CD4-positive, alpha-beta T cell treated with Interleukin-4 for 1 hour (primary cell): ENCODE measurements around the gene HIVEP2.

Experiments
- DNase-seq, 2 donors: peaks; one replicate each; pipeline ENCODE4 v3.0.0-alpha.2; 2020 to 2022

HIVEP2 gene

DNA sequence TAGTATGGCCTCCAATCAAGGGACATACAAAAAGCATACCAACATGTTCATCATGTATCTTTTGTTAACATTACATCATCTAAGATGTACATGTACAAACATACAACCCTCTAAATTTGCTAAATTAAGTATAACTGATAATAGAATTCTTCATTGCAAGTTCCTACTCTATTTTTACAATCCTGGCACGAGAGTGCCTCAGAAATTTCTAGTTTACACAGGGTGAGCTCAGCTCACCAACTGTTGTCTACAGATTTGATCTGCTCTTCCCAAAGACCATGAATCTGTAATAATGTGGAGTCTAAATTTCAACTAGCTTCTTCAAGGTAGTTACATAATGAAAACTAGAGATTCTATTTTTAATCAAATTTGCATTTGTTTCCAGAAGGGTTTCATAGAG is 179.7 kb downstream of the HIVEP2 start:
- no peak for DNase-seq

DNA sequence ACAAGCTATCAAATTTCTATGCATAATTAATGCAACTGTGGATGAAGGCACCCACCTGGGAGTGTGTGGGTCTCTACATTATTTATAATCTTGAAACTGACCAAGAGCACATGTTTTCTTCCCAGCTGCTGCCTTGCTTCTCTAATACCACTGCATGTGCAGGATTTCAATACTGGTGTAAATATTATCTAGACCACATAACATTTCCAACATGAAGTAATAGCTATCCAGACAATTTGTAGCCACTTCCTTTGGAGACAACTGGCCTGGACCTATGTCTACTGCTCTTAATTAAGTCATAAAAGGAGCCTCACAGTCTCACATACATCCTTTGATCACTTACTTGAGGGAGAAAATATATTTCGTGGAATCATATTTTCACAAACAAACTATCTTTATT is 180.7 kb downstream of the HIVEP2 start:
- DNase-seq, result no peak

DNA sequence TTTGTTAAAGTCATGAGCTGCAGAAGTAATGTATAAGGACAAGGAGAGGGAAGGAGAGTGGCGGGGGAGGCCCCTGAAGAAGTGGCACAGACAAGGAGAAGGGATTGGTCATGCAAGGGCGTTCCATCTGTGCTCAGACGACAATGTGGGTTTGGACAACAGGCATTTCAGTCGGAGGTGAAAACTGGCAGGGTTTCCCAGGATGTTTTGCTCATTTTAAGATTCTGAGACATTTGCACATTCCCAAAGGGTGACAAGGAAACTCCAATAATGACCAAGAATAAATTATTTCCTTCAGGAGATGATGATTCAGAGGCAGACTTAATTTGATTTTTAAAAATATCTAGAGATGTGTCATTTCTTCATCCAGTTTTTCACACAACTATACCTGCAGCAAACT is 181.8 kb downstream of the HIVEP2 start:
- DNase-seq, result no peak

DNA sequence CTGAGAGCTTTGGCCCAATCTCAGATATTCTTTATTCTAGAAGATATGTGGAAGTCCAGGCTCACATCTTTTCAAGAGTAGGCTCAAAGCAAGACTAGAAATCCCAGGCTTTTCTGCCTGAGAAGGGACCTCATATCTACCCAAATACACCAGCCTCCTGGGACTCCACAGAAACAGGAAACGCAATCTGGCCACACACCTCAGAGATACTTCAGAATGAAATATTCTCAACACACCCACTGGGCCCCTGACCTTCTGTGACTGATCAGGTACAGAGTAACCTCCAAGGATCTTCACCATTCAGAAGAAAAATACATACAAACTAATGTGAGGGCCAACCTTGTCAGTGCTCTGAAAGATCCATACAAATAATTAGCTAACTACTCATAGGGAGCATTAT is 183.2 kb downstream of the HIVEP2 start:
- no peak for DNase-seq

DNA sequence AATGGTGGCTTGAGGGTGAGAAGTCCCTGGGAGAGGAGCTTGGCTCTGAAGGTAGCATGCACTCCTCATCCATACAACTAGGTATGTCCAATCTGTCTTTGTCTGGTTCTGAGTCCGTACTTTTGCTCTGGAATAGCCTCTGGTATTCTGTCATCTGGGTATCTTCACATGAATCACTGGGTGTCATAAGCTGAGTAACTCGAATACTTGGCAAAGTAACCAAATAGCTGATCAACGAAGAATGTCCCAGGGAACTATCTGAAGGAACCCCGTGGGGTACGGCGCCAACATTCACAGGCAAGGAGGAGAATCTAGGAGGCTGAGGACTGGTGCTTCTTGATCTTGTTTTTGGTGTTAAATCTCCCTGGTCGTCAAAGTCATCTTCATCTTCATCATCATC is 184.8 kb downstream of the HIVEP2 start:
- no peak for DNase-seq

DNA sequence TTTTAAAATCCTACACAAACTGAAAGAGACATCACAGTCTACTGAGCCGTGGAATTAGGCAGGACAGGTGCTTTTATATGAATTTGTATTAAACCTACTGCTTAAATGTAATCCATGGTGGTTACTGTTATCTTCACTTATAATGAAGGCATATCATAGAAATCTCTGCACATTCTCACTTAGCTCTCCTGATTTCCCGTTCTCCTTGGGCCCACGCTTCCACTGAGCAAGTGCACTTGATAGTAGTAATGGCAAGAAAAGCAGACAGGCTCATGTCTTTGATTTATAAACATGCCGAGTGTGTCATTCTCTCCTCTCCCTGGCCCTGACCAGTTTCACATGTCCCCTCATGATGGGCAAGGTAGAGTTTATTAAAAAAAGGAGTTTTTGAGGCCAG is 186.3 kb downstream of the HIVEP2 start:
- no peak for DNase-seq

DNA sequence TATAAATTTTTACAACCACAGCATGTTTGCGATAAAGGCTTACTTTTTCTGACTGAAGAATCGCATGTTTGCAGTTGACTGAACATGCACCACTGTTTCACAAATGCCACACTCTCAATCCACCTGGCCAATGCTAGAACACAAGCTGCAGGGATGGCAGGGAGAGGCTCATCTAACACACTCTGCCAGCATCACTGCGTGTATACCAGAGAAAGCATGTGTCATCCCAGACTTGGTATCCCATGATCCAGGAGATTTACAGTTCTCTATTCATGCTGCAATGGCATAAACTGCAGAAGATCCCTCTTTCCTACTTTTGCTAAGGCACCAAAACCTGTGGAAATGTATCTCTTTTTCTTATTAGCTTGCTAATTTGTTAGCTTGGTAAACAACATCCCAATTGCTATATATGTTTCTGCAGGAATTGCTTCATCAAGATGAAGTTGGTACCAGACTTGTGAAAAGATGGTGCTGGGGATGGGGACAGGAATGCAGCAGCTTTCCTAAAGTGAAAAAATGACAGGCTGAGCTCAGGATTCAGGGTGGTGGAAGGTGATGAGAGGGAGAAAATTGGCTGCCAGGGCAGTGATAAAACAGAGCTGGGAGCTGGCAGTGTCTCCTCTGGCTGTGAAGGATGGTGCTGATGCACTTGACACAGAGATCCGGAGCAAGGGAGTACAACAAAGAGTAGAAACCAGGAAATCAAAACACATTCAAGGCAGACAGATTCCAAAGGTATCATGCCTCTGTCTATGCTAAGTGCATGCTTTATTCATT is 186.9 kb downstream of the HIVEP2 start:
- DNase-seq, result no peak

DNA sequence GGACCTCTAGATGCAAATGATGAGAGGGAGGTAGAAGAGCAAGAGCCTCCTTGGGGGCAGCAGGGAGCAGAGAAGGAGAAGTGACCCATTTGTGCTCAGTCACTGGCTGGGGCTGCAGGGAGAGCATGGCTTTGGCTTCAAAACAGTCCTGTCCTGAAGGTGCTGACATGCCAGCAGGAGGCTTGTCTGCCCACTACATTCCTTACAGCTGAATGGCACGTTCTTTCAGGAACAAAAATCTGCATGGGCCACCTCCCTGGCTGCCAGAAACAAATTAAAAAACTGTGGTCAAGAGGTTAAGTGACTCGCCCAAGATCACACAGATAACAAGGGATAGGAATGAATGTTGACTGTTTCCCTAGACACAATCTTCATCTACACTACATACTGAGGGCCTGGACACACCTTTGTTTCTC is 188.8 kb downstream of the HIVEP2 start:
- DNase-seq, result no peak

DNA sequence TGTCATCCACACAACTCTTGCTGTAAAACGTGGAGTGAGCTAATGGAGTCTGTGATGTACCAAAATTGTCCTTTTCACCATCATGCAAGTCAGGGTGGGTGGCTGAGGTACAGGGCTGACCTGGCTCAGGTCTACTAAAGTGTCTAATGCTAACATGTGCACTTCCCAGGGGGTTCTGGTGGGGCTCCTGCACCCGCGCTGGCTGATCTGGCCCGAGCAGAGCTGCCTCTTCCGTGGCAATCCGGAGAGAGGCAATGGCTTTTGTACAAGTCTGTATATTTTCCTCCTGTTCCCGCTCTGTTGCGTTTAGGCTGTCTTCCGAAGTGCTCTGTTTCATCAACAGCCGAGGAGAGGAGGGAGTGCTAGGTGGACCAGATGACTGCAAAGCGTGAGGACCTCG is 191.8 kb downstream of the HIVEP2 start:
- no peak for DNase-seq

DNA sequence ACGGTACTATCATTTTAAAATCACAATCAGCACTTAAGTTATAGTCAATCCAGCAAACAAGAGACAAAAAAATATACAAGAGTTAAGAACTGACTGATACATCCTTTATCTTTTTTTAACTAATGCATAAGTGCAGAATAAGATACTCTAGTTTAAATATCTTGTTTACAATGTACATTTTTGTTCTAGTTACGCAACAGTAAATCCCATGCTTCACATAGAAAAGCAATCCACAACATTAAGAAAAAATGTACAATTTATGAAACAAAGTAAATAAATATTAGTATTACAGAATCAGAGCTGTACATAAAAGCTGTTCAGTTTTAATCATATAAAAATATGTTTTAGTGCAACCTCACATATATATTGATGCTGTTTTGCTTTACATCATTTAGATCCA is 192.6 kb downstream of the HIVEP2 start:
- no peak for DNase-seq

DNA sequence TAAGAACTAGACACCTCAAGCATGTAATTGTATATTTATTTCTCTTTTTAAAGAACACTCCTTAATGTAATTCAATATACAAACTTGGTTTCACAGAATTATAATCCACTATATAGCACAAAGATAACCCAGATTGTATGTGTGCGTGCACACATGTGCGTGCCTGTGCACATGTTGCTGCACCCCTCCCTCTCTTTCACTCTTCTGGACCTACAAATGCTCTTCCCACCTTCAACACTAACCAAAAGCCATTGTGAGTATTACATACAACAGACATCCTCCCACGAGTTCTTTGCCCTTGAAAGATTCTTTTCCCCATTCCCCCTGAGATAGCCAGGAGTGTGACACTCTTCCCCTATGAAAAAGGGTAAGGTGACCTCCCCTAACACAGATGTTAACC is 193.5 kb downstream of the HIVEP2 start:
- no peak for DNase-seq

DNA sequence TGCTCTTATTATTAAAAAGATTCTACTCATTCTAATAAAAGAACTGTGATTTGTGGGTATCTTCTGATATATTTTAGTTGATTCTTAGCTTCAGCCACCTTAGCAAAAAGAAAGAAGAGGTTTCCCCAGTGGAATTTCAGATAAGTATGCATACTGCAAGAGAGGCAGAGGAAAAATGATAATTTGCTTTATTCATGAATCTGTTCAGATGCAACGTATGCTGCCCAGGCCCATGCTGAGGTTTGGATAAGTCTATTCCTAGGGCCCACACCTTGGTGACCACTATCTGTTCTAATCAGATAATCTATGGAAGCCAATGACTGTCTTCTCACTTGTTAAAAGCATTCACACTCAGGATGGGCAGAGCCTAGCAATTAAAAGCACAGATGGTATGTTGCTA is 194.0 kb downstream of the HIVEP2 start:
- no peak for DNase-seq

DNA sequence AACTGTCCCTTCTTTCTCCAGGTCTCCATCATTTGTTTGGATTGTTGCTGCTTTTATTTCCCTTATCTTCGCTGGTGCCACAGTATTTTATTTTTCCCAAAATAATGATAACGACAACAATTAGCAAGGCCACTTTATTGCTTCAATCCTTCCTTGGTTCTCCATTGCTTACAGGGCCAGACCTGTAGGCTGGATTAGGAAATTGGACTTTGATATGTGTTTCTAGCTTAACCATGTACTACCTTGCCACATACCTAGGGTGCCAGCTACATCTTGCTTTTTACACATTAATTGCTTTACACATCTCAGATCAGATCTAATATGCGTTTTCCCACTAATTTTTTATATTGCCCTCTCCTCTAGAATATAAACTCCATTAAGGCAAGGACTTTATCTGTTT is 195.4 kb downstream of the HIVEP2 start:
- DNase-seq, result no peak

DNA sequence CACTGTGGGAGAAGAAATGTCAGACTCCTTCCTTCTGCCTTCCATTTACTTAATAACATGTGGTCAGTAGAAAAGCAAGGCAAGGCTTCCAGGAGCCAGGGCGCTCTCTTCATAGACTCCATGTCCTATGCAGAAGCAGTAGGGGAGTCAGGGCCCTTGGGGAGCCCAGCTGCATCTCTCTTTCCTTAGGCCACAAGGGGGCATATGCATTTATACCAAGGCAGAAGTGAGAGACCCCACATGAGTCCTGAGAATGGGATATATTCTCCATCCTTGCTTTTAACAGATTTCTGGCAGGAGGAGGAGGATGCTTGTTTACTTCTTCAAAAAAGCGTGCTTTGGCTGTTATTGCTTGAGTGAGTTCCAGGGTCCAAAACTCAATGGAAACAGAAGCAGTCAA is 198.5 kb downstream of the HIVEP2 start:
- peak; percentile 40 to 57 for DNase-seq

DNA sequence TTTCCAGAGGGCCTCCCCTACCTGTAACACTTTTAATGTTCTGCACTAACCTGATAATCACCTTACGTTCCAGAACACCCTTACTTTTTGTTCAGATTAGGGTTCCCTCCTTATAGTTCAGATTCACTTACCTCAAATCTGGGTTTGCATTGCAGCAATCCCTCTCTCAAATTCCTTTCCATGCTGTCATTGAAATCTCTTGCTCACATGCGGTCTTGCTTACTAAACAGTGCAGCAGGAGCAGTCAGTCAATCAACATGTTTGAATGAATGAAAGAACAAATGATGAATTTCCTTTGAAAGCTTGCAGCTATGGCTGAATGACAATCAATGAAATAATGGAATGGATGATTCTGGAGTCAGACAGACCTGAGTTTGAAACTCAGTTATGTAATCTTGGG is 200.1 kb downstream of the HIVEP2 start:
- no peak for DNase-seq

DNA sequence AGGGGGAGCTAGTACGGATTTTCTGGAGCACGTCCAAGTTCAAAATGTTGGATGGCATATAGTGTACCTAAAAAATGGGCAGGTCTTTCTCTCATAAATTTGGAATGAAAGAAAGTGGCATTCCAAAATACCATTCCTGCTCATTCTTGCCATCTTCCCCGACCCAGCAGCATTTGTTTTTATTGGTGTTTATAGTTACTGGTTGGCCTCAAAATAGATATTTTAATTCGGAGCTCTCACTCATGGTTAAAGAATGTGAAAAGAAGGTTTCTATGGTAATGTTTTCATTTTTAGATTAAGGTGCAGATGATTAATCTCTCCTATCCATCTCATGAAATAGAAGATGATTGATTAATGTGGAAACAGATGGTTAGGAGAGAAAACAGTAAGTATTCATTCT is 204.5 kb downstream of the HIVEP2 start:
- no peak for DNase-seq

DNA sequence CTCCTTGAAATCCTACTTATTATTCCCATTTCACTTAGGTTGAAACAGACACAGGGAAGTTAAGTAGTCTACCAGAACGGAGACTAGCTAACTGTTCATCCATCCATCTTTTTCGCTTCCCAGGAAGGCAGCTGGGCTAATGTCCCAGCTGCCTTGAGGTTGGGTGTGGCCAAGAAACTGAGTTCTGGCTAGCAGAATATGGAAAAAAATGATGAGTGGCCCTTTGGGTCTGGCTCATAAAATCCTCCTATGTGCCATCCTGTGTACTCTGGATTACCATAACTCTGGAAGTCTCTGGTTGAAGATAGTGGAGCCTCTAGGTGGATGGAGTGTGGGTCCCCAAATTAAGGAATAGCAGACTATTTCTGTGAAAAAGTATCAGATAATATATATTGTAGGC is 206.2 kb downstream of the HIVEP2 start:
- DNase-seq, result no peak

DNA sequence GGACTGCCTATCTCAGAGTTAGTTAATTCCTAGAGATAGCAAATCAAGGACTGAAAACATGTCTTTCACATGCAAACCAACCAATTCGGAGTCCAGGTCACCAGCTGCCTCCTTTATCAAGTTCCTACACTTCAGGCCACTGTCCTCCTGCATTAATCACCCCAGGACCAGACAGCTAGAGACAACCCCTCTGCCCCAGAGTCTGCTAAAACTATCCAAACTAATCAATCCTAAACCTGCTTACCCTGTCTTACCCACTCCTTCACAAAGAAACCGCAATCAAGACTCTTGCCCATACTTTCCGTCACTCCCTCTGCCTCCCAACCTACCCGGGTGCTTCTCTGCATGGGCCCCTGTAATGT is 207.0 kb downstream of the HIVEP2 start:
- DNase-seq, result no peak

DNA sequence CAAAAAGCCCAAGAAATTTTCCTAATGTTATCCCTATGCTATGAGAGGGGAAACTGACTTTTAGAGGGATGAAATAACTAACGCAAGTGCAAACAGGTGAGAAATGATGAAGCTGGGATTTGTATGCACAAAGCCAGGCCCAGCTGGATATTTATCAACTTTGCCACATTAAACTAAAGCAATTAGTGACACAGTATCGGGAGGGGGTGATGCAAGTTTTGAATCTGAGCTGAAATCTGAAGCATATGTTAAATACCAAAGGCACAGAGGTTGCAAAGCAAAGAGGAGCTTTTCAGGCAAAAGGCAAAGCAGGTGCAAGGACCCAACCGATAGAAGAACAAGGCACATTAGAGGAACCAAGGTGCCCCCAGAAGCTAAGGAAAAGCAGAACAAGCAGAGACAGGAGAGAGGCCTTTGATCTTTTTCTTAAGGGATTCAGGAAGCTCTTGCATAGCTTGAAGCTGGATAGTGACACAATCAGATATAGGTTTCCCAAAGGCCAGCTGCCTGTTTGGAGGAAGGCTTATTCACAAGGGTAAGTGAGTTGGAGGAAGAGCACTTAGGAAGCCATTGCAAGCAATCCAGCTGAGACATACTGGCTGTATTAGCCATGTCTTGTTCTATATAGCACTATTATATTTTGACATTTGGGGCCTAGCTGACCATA is 207.5 kb downstream of the HIVEP2 start:
- no peak for DNase-seq

DNA sequence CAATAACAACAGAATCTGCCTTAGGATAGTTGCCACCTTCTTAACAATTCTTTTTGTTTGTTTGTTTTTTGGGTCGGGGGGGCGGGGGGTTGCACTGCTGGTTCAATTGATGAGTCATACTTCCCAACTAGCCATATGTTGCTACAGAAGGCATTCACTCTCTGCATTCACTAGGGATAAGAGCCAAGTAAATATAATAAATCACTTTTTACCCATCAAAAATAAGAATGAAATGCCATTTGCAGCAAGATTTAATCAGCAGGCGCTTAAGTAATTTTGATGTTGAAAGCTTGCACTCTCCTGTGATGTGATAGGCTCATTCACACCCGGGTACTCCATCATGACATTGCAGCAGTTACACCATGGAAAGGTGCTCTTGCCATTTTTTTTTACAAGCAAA is 209.8 kb downstream of the HIVEP2 start:
- no peak for DNase-seq

DNA sequence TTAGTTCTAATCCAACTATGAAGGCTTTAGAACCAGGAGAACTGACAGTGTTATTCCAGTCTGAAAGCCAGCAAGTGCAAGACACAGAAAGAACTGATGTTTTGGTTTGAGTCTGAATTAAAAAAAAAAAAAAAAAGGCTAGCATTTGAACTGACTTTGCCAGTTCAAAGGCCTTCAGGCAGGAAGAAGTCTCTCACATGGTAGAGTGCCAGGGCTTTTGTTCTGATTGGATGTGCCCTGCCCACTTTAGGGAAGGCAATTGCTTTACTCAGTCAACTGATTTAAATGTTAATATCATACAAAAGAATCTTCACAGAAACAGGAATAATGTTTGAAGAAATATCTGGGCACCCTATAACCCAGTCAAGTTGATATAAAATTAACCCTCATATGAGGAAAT is 212.2 kb downstream of the HIVEP2 start:
- DNase-seq, result no peak

DNA sequence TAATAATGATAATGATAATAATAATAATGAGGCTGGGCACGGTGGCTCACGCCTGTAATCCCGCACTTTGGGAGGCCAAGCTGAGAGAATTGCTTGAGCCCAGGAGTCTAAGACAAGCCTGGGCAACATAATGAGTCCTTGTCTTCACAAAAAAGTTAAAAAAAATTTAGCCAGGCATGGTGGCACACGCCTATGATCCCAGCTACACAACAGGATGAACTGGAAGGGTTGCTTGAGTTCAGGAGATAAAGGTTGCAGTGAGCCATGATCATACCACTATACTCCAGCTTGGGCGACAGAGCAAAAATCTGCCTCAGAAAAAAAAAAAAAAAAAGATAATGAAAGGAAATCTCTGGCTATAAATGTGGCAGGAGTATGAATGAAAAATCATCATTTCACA is 213.4 kb downstream of the HIVEP2 start:
- DNase-seq, result no peak

DNA sequence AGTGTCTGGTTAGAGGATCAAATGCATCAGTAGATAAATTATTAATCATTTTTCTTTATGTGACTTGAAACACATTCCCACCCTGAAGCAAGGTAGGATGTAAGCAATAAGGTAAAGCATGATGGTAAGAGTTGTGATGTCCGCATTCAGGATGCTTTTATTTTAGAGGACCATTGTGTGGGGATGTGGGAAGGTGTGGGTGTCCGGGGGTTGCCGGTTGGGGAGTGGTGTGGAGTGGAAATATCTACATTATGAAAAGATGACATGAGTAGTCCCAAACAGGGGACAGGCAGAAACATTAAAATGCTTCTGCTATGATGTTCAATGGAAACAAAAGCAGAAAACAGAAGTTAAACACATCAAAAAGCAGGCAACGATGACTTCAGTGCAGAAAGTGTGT is 215.4 kb downstream of the HIVEP2 start:
- no peak for DNase-seq

DNA sequence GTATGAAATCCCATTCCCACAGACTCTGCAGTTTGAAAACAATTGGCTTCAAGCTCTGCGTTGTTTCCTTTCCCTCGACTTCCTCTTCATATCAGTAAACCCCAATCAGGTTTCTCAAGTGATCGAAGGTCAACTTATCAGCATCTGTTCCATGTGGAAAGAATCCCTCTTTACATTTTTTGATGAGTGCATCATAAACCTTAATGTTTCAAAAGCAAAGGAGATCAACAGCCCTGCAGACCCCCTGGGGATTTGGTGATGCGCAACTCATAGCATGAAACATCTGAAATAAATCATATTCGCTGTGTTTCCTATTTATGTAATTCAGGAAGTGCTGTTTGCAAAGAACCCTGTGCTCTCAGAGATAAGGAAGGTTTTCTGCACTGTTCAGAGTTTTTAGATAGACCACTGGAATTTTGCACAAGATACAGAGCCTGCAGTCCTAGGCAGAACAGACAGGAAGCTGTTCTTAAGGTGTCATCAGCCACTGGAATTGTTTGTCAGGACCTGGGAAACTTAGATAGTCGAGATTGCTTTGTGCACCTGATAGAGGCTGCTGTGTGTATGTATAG is 216.0 kb downstream of the HIVEP2 start:
- DNase-seq, result no peak

DNA sequence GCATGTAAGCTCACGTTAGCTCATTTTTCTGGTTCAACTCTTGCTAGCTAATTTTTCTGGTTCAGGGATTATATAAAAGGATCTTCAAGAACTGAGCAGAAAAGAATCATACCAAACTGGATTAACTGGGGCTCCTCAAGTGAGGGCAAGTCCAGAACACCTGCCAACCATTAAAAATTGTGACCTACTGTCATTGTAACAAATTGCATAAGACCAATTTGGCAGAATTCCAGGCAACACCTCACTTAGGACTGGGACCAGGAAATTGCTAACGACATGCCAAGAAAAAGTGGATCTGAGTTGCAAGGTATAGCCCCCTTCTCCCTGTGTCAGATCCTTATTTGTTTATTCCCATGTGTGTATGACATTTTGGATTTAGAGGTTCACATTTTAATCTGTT is 216.6 kb downstream of the HIVEP2 start:
- DNase-seq, result no peak
